HG03159 (cell line): Measurements from ENCODE around the gene TMEM125.

Experiments
- ATAC-seq: cut with Tn5 transposase; IDR thresholded peaks from one replicate; pipeline ENCODE4 v1.9.1; 2021; ENCODE audit warnings: mild to moderate bottlenecking, moderate library complexity; ENCODE audit not compliant: unreplicated experiment

The TMEM125 gene

GRCh38 chr1:43246466-43247213 lies 23.1 kb upstream of the TMEM125 start:
- ATAC-seq, result no peak

GRCh38 chr1:43247256-43247921 lies 22.4 kb upstream of the TMEM125 start:
- ATAC-seq, result no peak

GRCh38 chr1:43250351-43250761 lies 19.4 kb upstream of the TMEM125 start:
- ATAC-seq, result no peak

- ATAC-seq, result no peak
Measured at GRCh38 chr1:43251024-43251423, 18.8 kb upstream of the TMEM125 start.

GRCh38 chr1:43252225-43252624 lies 17.6 kb upstream of the TMEM125 start:
- ATAC-seq, result no peak

GRCh38 chr1:43253173-43253572 lies 16.6 kb upstream of the TMEM125 start:
- ATAC-seq, result no peak

- no peak for ATAC-seq
Measured at GRCh38 chr1:43253876-43254275, 15.9 kb upstream of the TMEM125 start.

- ATAC-seq, result no peak
Measured at GRCh38 chr1:43255438-43256210, 14.2 kb upstream of the TMEM125 start.

- ATAC-seq, result no peak
Measured at GRCh38 chr1:43256675-43257570, 12.9 kb upstream of the TMEM125 start.

- no peak for ATAC-seq
Measured at GRCh38 chr1:43258370-43258769, 11.4 kb upstream of the TMEM125 start.

GRCh38 chr1:43265431-43265830 lies 4.4 kb upstream of the TMEM125 start:
- ATAC-seq, result no peak

- ATAC-seq, result no peak
Measured at GRCh38 chr1:43266881-43267280, 2.9 kb upstream of the TMEM125 start.

GRCh38 chr1:43267291-43267805 lies 2.4 kb upstream of the TMEM125 start:
- ATAC-seq, result no peak

- ATAC-seq, result no peak
Measured at GRCh38 chr1:43267818-43268425, 1.9 kb upstream of the TMEM125 start.

GRCh38 chr1:43270421-43271095 lies 775 bp downstream of the TMEM125 start:
- no peak for ATAC-seq

GRCh38 chr1:43271186-43272118 lies 1.7 kb downstream of the TMEM125 start:
- ATAC-seq, result no peak

- no peak for ATAC-seq
Measured at GRCh38 chr1:43272161-43272560, 2.4 kb downstream of the TMEM125 start.
